SK-N-DZ (cell line): ENCODE data around the gene POFUT2.
"Not testable (repeated sequence)": the region's sequence is repeated elsewhere in the genome, so short reads cannot be mapped to it uniquely, and the experiment has no call there.

Experiments
- DNase-seq: peaks from one replicate; pipeline ENCODE4 v3.0.0-alpha.2; 2015; ENCODE audit warnings: low spot score

Gene POFUT2

GRCh38 chr21:45326891-45327440 lies 39.3 kb upstream of the POFUT2 start:
- no peak for DNase-seq

- no peak for DNase-seq
These were observed 38.6 kb upstream of the POFUT2 start for GRCh38 chr21:45326169-45326851.

- no peak for DNase-seq
These were observed 37.8 kb upstream of the POFUT2 start for GRCh38 chr21:45325206-45326168.

- DNase-seq: no peak
These were observed 37.0 kb upstream of the POFUT2 start for GRCh38 chr21:45324489-45325205.

GRCh38 chr21:45323487-45324311 lies 36.0 kb upstream of the POFUT2 start:
- no peak for DNase-seq

GRCh38 chr21:45322960-45323461 lies 35.3 kb upstream of the POFUT2 start:
- no peak for DNase-seq

GRCh38 chr21:45322231-45322959 lies 34.7 kb upstream of the POFUT2 start:
- no peak for DNase-seq

- DNase-seq: no peak
These were observed 32.7 kb upstream of the POFUT2 start for GRCh38 chr21:45320261-45321025.

DNA sequence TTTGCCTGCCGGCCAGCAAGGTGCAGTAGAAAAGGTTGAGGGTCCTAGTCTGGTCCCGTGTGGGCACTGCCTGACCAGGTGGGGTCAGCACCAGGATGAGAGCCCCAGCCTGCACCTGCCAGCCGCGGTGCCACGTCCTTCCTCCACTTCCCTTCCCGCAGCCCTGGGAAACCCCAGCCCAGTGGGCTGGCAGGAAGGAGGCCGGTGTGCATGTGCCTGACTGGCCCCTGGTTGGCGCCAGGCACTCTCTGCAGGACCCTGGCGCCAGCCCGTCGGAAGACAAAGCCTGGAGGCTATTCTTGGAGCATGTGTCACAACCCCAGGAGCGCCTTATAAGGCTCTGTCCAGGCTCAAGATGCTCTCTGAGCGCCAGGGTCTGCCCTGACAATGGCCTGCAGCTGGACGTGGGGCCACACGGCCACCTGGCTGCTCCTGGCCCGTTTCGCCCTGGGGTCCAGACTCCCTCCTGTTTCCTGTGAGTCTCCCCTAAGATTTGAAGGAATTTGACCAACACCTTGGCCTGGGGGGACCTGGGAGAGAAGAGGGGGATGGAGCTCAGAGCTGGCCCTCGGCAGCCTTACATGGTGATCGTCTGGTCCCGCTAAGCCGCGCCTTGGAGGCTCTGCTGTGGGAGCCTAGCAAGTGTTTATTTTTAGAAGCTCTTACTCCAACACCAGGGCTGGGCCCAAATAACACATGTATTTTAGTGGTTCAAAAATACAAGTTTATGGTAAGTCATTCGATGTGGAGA lies 31.9 kb upstream of the POFUT2 start:
- peak; percentile 44 for DNase-seq

DNA sequence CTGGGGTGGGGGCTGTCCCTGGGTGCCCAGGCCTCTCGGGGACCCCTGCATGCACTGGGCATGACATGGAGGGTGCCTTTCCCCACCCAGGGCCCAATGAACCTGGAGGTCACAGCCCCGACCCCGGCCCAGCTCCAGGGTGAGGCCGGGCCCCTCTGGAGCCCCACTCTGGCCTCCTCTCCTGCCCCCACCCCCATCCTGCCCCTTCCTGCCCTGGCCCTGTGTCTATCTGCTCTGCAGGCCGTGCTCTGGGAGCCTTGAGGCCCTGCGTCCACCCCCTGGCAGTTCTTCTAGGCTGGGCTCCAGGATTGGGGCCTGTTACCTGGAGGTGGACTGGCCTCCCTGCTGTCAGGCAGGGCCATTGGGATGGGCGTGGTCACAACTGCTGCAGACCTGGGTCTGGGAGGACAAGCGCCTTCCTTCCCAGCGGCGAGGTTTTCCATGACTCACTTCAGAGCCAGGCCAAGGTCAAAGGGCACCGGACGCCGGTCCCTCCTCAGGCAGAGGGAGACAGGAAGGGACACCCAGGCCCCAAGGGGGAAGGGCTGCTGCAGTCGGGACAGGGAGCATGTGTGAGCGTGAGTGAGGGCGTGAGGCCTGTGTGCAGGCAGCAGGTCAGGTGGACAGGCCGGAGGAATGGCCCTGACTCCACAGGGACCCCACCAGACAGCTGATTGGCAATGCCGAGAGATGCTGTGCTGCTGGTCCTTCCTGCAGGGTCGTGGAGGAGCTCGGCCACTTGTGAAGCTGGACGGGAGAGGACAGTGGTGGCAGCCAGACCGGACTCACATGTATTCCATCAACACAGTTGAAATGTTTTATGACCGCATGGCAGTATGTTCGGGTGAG lies 31.1 kb upstream of the POFUT2 start:
- no peak for DNase-seq

DNA sequence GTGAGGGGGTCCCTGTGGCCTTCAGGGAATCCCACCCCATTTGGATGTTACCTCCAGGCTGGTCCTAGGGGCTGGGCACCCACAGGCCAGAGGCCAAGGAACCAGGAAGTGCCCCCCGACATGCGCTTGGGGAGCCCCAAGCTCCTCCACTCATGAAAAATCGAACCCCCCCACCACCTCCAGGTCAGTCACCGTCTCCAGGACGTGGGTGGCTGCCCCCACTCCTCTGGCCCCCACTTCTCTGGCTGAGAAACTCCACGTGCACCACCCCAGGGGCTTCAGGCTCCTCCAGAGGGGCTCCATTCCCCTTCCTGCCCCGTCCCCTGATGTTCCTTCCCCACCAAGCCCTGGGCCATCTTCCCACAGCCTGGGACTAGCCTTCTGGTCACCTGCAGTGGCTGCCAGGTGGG lies 30.5 kb upstream of the POFUT2 start:
- DNase-seq: no peak

DNA sequence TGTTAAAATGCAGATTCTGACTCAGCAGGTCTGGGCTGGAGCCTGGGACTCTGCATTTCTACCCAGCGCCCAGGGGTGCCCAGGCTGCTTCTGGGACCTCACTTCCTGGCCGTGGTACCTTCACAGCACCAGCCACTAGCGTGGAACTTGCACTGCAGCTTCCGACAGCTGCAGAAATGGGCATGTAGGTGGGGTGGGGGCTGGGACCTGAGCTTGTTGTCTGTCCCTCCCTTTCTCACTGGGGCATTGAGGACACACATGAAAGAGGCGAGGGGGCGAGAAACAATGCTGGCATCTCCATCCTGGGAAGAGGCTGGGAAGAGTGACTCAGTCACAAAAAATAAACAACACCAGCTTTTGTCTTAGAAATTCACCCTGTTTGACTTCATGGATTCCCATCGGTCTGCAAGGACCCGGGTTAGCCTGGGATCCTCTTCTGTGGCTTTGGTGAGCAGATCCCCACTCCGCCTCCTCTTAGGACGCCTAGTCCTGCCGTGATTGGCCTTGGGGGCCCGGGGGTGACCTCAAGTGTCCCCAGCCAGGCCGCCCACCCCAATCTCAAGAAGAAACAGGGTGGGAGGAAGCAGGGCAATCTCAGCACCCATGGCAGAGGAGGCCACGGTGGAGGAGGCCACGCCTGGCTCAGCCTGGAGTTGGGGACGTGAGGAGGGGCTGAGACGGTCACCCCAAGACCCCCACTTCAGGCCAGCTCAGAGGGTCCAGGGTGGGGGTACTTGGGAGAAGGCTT lies 29.9 kb upstream of the POFUT2 start:
- no peak for DNase-seq

DNA sequence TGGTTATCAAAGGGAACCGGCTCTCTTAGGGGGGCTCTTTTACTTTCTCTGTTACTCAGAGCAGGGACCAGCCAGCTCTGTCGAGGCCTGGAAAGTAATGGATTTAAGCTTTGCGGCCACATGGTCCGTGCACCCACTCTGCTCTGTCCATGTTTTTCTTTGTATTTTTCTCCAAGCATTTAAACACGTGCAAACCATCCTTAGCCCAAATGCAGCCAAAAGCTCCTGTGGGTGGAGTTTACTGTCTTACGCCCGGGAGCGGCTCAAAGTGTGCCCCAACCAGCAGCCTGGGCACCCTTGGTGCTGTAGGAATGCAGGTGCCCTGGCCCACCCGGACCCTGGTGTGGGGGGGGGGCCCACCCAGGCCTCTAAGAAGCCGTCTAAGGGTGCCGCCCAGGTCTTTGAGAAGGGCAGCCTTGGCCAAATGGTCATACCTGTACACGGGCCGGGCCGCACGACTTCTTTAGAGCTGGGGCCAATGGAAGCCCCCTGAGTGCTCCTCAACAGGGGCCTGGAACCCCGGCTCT lies 29.2 kb upstream of the POFUT2 start:
- DNase-seq: no peak

DNA sequence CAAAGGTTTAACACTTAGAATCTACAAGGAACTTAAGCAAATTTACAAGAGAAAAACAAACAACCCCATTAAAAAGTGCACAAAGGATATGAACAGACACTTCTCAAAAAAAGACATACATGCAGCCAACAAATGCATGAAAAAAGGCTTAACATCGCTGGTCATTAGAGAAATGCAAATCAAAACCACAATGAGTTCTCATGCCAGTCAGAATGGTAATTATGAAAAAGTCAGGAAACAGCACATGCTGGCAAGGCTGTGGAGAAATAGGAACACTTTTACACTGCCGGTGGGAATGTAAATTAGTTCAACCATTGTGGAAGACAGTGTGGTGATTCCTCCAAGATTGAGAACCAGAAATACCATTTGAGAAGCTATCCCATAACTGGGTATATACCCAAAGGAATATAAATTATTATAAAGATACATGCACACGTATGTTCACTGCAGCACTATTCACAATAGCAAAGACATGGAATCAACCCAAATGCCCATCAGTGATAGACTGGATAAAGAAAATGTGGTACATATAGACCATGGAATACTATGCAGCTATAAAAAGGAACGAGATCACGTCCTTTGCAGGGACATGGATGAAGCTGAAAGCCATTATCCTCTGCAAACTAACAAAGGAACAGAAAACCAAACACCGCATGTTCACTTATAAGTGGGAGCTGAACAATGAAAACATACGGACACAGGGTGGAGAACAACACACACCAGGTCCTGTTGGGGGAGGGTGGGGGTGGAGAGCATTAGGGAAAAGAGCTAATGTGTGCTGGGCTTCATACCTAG lies 28.2 kb upstream of the POFUT2 start:
- not testable (repeated sequence) for DNase-seq

DNA sequence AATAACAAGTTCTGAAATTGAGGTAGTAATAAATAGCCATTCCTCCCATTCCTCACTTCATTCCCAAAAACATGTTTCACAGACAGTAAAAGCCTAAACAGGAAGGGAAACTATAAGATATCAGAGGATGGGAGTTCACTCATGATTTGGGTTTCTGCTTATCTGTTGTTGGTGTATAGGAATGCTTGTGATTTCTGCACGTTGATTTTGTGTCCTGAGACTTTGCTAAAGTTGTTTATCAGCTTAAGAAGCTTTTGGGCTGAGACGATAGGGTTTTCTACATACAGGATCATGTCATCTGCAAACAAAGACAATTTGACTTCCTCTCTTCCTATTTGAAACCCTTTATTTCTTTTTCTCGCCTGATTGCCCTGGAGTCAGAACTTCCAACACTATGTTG lies 26.0 kb upstream of the POFUT2 start:
- no peak for DNase-seq

DNA sequence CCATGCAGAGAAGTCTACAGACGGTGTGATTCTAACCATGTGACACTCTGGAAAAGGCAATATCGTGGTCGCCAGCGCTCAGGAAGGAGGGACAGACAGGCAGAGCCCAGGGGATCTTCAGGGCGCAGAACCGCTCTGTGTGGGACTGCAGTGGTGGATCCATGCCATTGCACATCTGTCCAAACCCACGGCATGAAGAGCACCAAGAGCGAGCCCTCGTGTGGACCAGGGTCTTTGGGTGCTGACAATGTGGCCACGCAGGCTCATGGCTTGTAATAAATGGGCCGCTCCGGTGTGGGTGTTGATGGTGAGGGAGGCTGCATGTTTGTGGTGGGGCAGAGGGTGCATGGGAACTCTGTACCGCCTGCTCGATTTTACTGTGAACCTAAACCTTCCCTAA lies 25.3 kb upstream of the POFUT2 start:
- no peak for DNase-seq
